OCI-LY7 (cell line): ENCODE results near the gene KDM6B.

Source experiments
- EZH2phosphoT487 ChIP-seq: fragments of 200-600 bp; sonication (generic); IDR thresholded peaks from 2 replicates; pipeline ENCODE4 v1.6.1; 2018; ENCODE audit warnings: low read depth, borderline replicate concordance, mild to moderate bottlenecking, mixed run types, antibody characterized with exemption, low read length, moderate library complexity, mixed read lengths
- TF ChIP-seq, protein P1 (sequence below): fragments of 200-600 bp; sonication (generic); conservative IDR thresholded peaks from 2 replicates; pipeline ENCODE4 v1.5.1; 2014; ENCODE audit warnings: mild to moderate bottlenecking, antibody characterized with exemption, low read length, moderate library complexity, mixed read lengths

DNA sequence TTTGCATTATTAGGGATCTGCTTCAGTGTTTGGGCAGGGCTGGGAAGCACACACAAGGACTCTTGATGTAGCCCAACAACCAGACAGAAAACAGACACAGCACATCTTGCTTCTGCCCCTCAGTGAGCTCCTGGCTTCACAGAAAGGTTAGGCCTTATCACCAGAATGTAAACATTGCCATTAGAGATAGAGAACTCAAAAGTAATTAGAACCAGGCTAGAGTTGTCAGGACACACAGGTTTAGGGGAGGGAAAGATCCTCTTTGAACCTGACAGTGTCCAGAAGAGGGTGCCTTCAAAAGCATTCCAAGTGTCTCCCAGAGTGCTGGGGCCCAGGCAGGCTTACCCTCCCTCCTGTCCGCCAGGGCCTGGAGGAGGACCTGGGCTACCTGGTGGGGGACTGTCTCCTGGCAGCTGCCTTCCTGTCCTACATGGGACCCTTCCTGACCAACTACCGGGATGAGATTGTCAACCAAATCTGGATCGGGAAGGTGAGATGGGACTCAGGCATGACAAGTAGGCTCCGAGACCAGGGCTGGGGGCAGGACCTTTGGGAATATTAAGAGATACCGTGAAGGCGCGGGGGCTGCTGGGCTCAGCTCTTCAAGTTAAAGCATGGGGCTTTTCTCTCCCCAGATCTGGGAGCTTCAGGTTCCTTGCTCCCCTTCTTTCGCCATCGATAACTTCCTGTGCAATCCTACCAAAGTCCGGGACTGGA is 16.9 kb upstream of the KDM6B start:
- TF ChIP-seq, protein P1, sequence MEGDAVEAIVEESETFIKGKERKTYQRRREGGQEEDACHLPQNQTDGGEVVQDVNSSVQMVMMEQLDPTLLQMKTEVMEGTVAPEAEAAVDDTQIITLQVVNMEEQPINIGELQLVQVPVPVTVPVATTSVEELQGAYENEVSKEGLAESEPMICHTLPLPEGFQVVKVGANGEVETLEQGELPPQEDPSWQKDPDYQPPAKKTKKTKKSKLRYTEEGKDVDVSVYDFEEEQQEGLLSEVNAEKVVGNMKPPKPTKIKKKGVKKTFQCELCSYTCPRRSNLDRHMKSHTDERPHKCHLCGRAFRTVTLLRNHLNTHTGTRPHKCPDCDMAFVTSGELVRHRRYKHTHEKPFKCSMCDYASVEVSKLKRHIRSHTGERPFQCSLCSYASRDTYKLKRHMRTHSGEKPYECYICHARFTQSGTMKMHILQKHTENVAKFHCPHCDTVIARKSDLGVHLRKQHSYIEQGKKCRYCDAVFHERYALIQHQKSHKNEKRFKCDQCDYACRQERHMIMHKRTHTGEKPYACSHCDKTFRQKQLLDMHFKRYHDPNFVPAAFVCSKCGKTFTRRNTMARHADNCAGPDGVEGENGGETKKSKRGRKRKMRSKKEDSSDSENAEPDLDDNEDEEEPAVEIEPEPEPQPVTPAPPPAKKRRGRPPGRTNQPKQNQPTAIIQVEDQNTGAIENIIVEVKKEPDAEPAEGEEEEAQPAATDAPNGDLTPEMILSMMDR = no peak
- no peak for TF ChIP-seq EZH2phosphoT487
